ENCODE data around the gene DGCR6L. TPM values are rescaled to one million over a fixed set of nuclear protein-coding genes. Genes with fewer than 3 reads are reported as not detected.
"Not testable (repeated sequence)": the region's sequence is repeated elsewhere in the genome, so short reads cannot be mapped to it uniquely, and the experiment has no call there.

Gene DGCR6L
- total RNA-seq, 2 experiments from 2014 or later = 35.1 to 38.2 TPM

GRCh38 chr22:20291604-20292063 lies 28.2 kb downstream of the DGCR6L start:
- Mint-ChIP-seq H3K27ac (no peak overlapping the region), H3K27me3 (no peaks in the 10 kb centered on the region), H3K9me3 (no peaks in the 10 kb centered on the region), H3K4me3 (no peak overlapping the region), H3K4me1 (no peaks in the 10 kb centered on the region), H3K36me3 (no peaks in the 10 kb centered on the region)
- DNase-seq = no peak

- Mint-ChIP-seq H3K36me3 (no peaks in the 10 kb centered on the region), H3K9me3 (no peaks in the 10 kb centered on the region), H3K4me3 (no peak overlapping the region), H3K27me3 (no peaks in the 10 kb centered on the region), H3K27ac (no peak overlapping the region), H3K4me1 (no peaks in the 10 kb centered on the region)
- no peak for DNase-seq
These were observed 28.6 kb downstream of the DGCR6L start for GRCh38 chr22:20291249-20291586.

GRCh38 chr22:20290578-20291248 lies 29.1 kb downstream of the DGCR6L start:
- no peak for DNase-seq
- Mint-ChIP-seq H3K27me3 (no peaks in the 10 kb centered on the region), H3K9me3 (no peaks in the 10 kb centered on the region), H3K27ac (no peak overlapping the region), H3K4me3 (no peak overlapping the region), H3K4me1 (no peaks in the 10 kb centered on the region), H3K36me3 (no peaks in the 10 kb centered on the region)

GRCh38 chr22:20290045-20290392 lies 29.8 kb downstream of the DGCR6L start:
- DNase-seq = no peak
- Mint-ChIP-seq H3K9me3 (no peaks in the 10 kb centered on the region), H3K36me3 (no peaks in the 10 kb centered on the region), H3K27ac (no peak overlapping the region), H3K27me3 (no peaks in the 10 kb centered on the region), H3K4me1 (no peaks in the 10 kb centered on the region), H3K4me3 (no peak overlapping the region)

GRCh38 chr22:20289182-20290044 lies 30.4 kb downstream of the DGCR6L start:
- H3K36me3 Mint-ChIP-seq = not testable (repeated sequence)

GRCh38 chr22:20286784-20287423 lies 33.0 kb downstream of the DGCR6L start:
- not testable (repeated sequence) for DNase-seq, H3K36me3 Mint-ChIP-seq, H3K27ac Mint-ChIP-seq, H3K4me1 Mint-ChIP-seq, H3K4me3 Mint-ChIP-seq, H3K27me3 Mint-ChIP-seq, H3K9me3 Mint-ChIP-seq

More at GRCh38 chr22:20289182-20290044, 30.4 kb downstream of the DGCR6L start:
- not testable (repeated sequence) for DNase-seq, H3K4me3 Mint-ChIP-seq, H3K27me3 Mint-ChIP-seq, H3K27ac Mint-ChIP-seq, H3K4me1 Mint-ChIP-seq, H3K9me3 Mint-ChIP-seq

- not testable (repeated sequence) for H3K27ac Mint-ChIP-seq, H3K36me3 Mint-ChIP-seq, H3K9me3 Mint-ChIP-seq, DNase-seq, H3K4me1 Mint-ChIP-seq, H3K4me3 Mint-ChIP-seq, H3K27me3 Mint-ChIP-seq
These were observed 33.6 kb downstream of the DGCR6L start for GRCh38 chr22:20286312-20286660.

- peak; percentile 78 for DNase-seq
- not testable (repeated sequence) for H3K36me3 Mint-ChIP-seq, H3K27ac Mint-ChIP-seq, H3K4me3 Mint-ChIP-seq, H3K27me3 Mint-ChIP-seq, H3K9me3 Mint-ChIP-seq, H3K4me1 Mint-ChIP-seq
These were observed 34.2 kb downstream of the DGCR6L start for GRCh38 chr22:20285473-20286311.

GRCh38 chr22:20284471-20285086 lies 35.3 kb downstream of the DGCR6L start:
- no peak overlapping the region for H3K4me3 Mint-ChIP-seq
- no peaks in the 10 kb centered on the region for H3K4me1 Mint-ChIP-seq
- no peaks in the 10 kb centered on the region for H3K9me3 Mint-ChIP-seq
- no peak for DNase-seq
- H3K36me3 Mint-ChIP-seq = no peaks in the 10 kb centered on the region
- no peaks in the 10 kb centered on the region for H3K27me3 Mint-ChIP-seq
- no peak overlapping the region for H3K27ac Mint-ChIP-seq

GRCh38 chr22:20283674-20284066 lies 36.2 kb downstream of the DGCR6L start:
- no peak for DNase-seq
- no peak overlapping the region for H3K4me3 Mint-ChIP-seq
- no peak overlapping the region for H3K27ac Mint-ChIP-seq
- H3K9me3 Mint-ChIP-seq = no peaks in the 10 kb centered on the region
- H3K36me3 Mint-ChIP-seq = no peaks in the 10 kb centered on the region
- H3K4me1 Mint-ChIP-seq = no peaks in the 10 kb centered on the region
- H3K27me3 Mint-ChIP-seq = no peaks in the 10 kb centered on the region

GRCh38 chr22:20282901-20283673 lies 36.8 kb downstream of the DGCR6L start:
- Mint-ChIP-seq H3K27ac (no peak overlapping the region), H3K9me3 (no peaks in the 10 kb centered on the region), H3K4me1 (no peaks in the 10 kb centered on the region), H3K36me3 (no peaks in the 10 kb centered on the region), H3K27me3 (no peaks in the 10 kb centered on the region), H3K4me3 (no peak overlapping the region)
- no peak for DNase-seq

GRCh38 chr22:20281891-20282290 lies 38.0 kb downstream of the DGCR6L start:
- no peak for DNase-seq
- no peaks in the 10 kb centered on the region for H3K36me3 Mint-ChIP-seq
- no peak overlapping the region for H3K27ac Mint-ChIP-seq
- no peak overlapping the region for H3K4me3 Mint-ChIP-seq
- H3K9me3 Mint-ChIP-seq = no peaks in the 10 kb centered on the region
- no peaks in the 10 kb centered on the region for H3K27me3 Mint-ChIP-seq
- no peaks in the 10 kb centered on the region for H3K4me1 Mint-ChIP-seq

- not testable (repeated sequence) for H3K9me3 Mint-ChIP-seq, H3K4me1 Mint-ChIP-seq, H3K27me3 Mint-ChIP-seq, H3K27ac Mint-ChIP-seq, H3K4me3 Mint-ChIP-seq, H3K36me3 Mint-ChIP-seq, DNase-seq
These were observed 38.4 kb downstream of the DGCR6L start for GRCh38 chr22:20281473-20281872.

- H3K9me3 Mint-ChIP-seq = no peaks in the 10 kb centered on the region
- no peak overlapping the region for H3K4me3 Mint-ChIP-seq
- no peaks in the 10 kb centered on the region for H3K36me3 Mint-ChIP-seq
- no peak for DNase-seq
- no peaks in the 10 kb centered on the region for H3K27me3 Mint-ChIP-seq
- no peak overlapping the region for H3K27ac Mint-ChIP-seq
- H3K4me1 Mint-ChIP-seq = no peaks in the 10 kb centered on the region
These were observed 39.0 kb downstream of the DGCR6L start for GRCh38 chr22:20280866-20281265.

Measured in activated naive CD8-positive, alpha-beta T cell treated with anti-CD3 and anti-CD28 coated beads for 36 hours (primary cell).